Measurements from ENCODE around the gene STK32C. TPM values are rescaled to one million over a fixed set of nuclear protein-coding genes. Genes with fewer than 3 reads are reported as not detected.

The STK32C gene
- total RNA-seq, 1 experiment from 2014 or later: 16.5 TPM

- ChIA-PET POLR2A (ENCODE audit: low non-redundant PET) (no interaction called here), CTCF (no interaction called here)
- TF ChIP-seq EZH2 (IDR thresholded peaks at IDR 0.05; ENCODE audit: borderline replicate concordance, low read depth, low read length, poor library complexity, severe bottlenecking) (no peak), CTCF (conservative IDR thresholded peaks at IDR 0.05; ENCODE audit: low read depth, low read length) (no peak)
- no peak for DNase-seq (ENCODE audit: low spot score)
- Histone ChIP-seq H3K36me3 (ENCODE audit: insufficient read depth, low read length, poor library complexity, severe bottlenecking) (peaks cover 3% of the 10 kb centered on the region), H3K27me3 (replicated peaks; ENCODE audit: insufficient read depth, low read depth, low read length, poor library complexity) (no peaks in the 10 kb centered on the region), H3K4me1 (ENCODE audit: insufficient read depth, low read length, poor library complexity, severe bottlenecking) (peaks cover 25% of the 10 kb centered on the region), H3K9me3 (ENCODE audit: low read depth, low read length, poor library complexity, severe bottlenecking) (no peaks in the 10 kb centered on the region), H3K4me3 (ENCODE audit: low read depth, low read length, poor library complexity, severe bottlenecking) (no peak overlapping the region), H3K27ac (ENCODE audit: low read depth, low read length, poor library complexity, severe bottlenecking) (no peak overlapping the region)
- no TSS peak for BruUV-seq (replicated peaks)
- intact Hi-C loops (cut with micrococcal nuclease; ENCODE audit: unreplicated experiment): no loop called here
Observed at GRCh38 chr10:132326925-132327324, 19.2 kb upstream of the STK32C start.

- CTCF ChIA-PET: no interaction called here
Observed at GRCh38 chr10:132326344-132326889, 18.7 kb upstream of the STK32C start.

GRCh38 chr10:132324186-132324585, 16.4 kb upstream of the STK32C start:
- Histone ChIP-seq H3K4me3 (ENCODE audit: low read depth, low read length, poor library complexity, severe bottlenecking) (no peak overlapping the region), H3K27ac (ENCODE audit: low read depth, low read length, poor library complexity, severe bottlenecking) (no peak overlapping the region), H3K4me1 (ENCODE audit: insufficient read depth, low read length, poor library complexity, severe bottlenecking) (peaks cover 34% of the 10 kb centered on the region), H3K36me3 (ENCODE audit: insufficient read depth, low read length, poor library complexity, severe bottlenecking) (peaks cover 3% of the 10 kb centered on the region), H3K27me3 (replicated peaks; ENCODE audit: insufficient read depth, low read depth, low read length, poor library complexity) (no peaks in the 10 kb centered on the region), H3K9me3 (ENCODE audit: low read depth, low read length, poor library complexity, severe bottlenecking) (no peaks in the 10 kb centered on the region)
- no TSS peak for BruUV-seq (replicated peaks)
- DNase-seq (ENCODE audit: low spot score): no peak
- TF ChIP-seq EZH2 (IDR thresholded peaks at IDR 0.05; ENCODE audit: borderline replicate concordance, low read depth, low read length, poor library complexity, severe bottlenecking) (no peak), CTCF (conservative IDR thresholded peaks at IDR 0.05; ENCODE audit: low read depth, low read length) (no peak)
- intact Hi-C loops (cut with micrococcal nuclease; ENCODE audit: unreplicated experiment): no loop called here
- ChIA-PET POLR2A (ENCODE audit: low non-redundant PET) (no interaction called here), CTCF (no interaction called here)

More at GRCh38 chr10:132326344-132326889, 18.7 kb upstream of the STK32C start:
- no peak for TF ChIP-seq CTCF (conservative IDR thresholded peaks at IDR 0.05; ENCODE audit: low read depth, low read length)
- no peak for TF ChIP-seq EZH2 (IDR thresholded peaks at IDR 0.05; ENCODE audit: borderline replicate concordance, low read depth, low read length, poor library complexity, severe bottlenecking)
- POLR2A ChIA-PET (ENCODE audit: low non-redundant PET): no interaction called here
- Histone ChIP-seq H3K9me3 (ENCODE audit: low read depth, low read length, poor library complexity, severe bottlenecking) (no peaks in the 10 kb centered on the region), H3K27ac (ENCODE audit: low read depth, low read length, poor library complexity, severe bottlenecking) (no peak overlapping the region), H3K4me3 (ENCODE audit: low read depth, low read length, poor library complexity, severe bottlenecking) (no peak overlapping the region), H3K27me3 (replicated peaks; ENCODE audit: insufficient read depth, low read depth, low read length, poor library complexity) (no peaks in the 10 kb centered on the region), H3K4me1 (ENCODE audit: insufficient read depth, low read length, poor library complexity, severe bottlenecking) (peaks cover 26% of the 10 kb centered on the region), H3K36me3 (ENCODE audit: insufficient read depth, low read length, poor library complexity, severe bottlenecking) (peaks cover 3% of the 10 kb centered on the region)
- BruUV-seq (replicated peaks): no TSS peak
- no peak for DNase-seq (ENCODE audit: low spot score)
- intact Hi-C loops (cut with micrococcal nuclease; ENCODE audit: unreplicated experiment): no loop called here

Data from A673 (cell line).